HG03196 (cell line): Measurements from ENCODE around the gene DACT3.
A peak's percentile ranks its signal among the peaks of the same experiment; 100 is the strongest.
"Not testable (repeated sequence)": the region's sequence is repeated elsewhere in the genome, so short reads cannot be mapped to it uniquely, and the experiment has no call there.

Experiments used
- ATAC-seq: cut with Tn5 transposase; IDR thresholded peaks from one replicate; pipeline ENCODE4 v1.9.1; 2021; ENCODE audit not compliant: unreplicated experiment

DACT3 gene

GRCh38 chr19:46634656-46635218, 26.2 kb downstream of the DACT3 start:
- ATAC-seq, result no peak

GRCh38 chr19:46634045-46634655, 26.8 kb downstream of the DACT3 start:
- ATAC-seq, result peak; percentile 45

- ATAC-seq, result no peak
These were observed 27.9 kb downstream of the DACT3 start for GRCh38 chr19:46633130-46633529.

- ATAC-seq, result no peak
These were observed 29.5 kb downstream of the DACT3 start for GRCh38 chr19:46631481-46631880.

GRCh38 chr19:46630586-46631205, 30.3 kb downstream of the DACT3 start:
- ATAC-seq, result no peak

- ATAC-seq, result no peak
These were observed 31.4 kb downstream of the DACT3 start for GRCh38 chr19:46629546-46630025.

- ATAC-seq, result not testable (repeated sequence)
These were observed 32.0 kb downstream of the DACT3 start for GRCh38 chr19:46628970-46629369.

GRCh38 chr19:46626446-46626845, 34.5 kb downstream of the DACT3 start:
- no peak for ATAC-seq

- no peak for ATAC-seq
These were observed 35.3 kb downstream of the DACT3 start for GRCh38 chr19:46625731-46626130.

GRCh38 chr19:46624958-46625661, 35.9 kb downstream of the DACT3 start, which contains the start of gene PTGIR:
Gene PTGIR, minus strand, starts transcription at chr19:46625089. Its CDS starts 864 bp downstream, at chr19:46624225.
- no peak for ATAC-seq

GRCh38 chr19:46623915-46624502, 37.0 kb downstream of the DACT3 start:
- ATAC-seq, result no peak

- ATAC-seq, result no peak
These were observed 38.9 kb downstream of the DACT3 start for GRCh38 chr19:46622118-46622446.

GRCh38 chr19:46621191-46622117, 39.5 kb downstream of the DACT3 start:
- ATAC-seq, result no peak

GRCh38 chr19:46620716-46621115, 40.3 kb downstream of the DACT3 start:
- no peak for ATAC-seq

GRCh38 chr19:46620267-46620666, 40.7 kb downstream of the DACT3 start:
- ATAC-seq, result no peak

GRCh38 chr19:46618670-46619231, 42.2 kb downstream of the DACT3 start:
- ATAC-seq, result no peak

GRCh38 chr19:46617601-46618000, 43.4 kb downstream of the DACT3 start:
- ATAC-seq, result no peak

GRCh38 chr19:46616631-46617322, 44.2 kb downstream of the DACT3 start:
- ATAC-seq, result no peak

GRCh38 chr19:46615966-46616365, 45.0 kb downstream of the DACT3 start:
- ATAC-seq, result no peak
